Thyroid gland (tissue), 4 donors: ENCODE data around the gene C1QC. TPM values are rescaled to one million over a fixed set of nuclear protein-coding genes. Genes with fewer than 3 reads are reported as not detected.

Source experiments
- DNase-seq, 2 donors: peaks; one replicate each; pipeline ENCODE4 v3.0.0-alpha.2; 2019
- H3K27ac ChIP-seq, 3 donors: fragments of 200-600 bp; sonication (generic); 1 replicate in 2 of 3; 2 replicates in 1 of 3; pipeline ENCODE4 v1.5.1; 2016 to 2019; ENCODE audit warnings: mild to moderate bottlenecking in 1 of 3, moderate library complexity in 1 of 3
- H3K27me3 ChIP-seq: fragments of 200-600 bp; sonication (generic); one replicate; pipeline ENCODE4 v1.5.1; 2019
- H3K36me3 ChIP-seq, 2 donors: fragments of 200-600 bp; sonication (generic); one replicate each; pipeline ENCODE4 v1.5.1; 2016 to 2019
- H3K4me1 ChIP-seq, 2 donors: fragments of 200-600 bp; sonication (generic); one replicate each; pipeline ENCODE4 v1.5.1; 2017 to 2019
- H3K4me3 ChIP-seq, 3 donors: fragments of 200-600 bp; sonication (generic); replicated peaks in 1 of 3; 1 replicate in 2 of 3; 2 replicates in 1 of 3; pipeline ENCODE4 v1.5.1; 2016; ENCODE audit warnings: mild to moderate bottlenecking in 1 of 3
- H3K9me3 ChIP-seq: fragments of 200-600 bp; sonication (generic); one replicate; pipeline ENCODE4 v1.5.1; 2017
- POLR2A ChIP-seq, 2 donors: fragments of 450-650 bp; IDR thresholded peaks; one replicate each; pipeline ENCODE4 v1.6.1; 2017; ENCODE audit warnings: antibody characterized with exemption in 2 of 2, mild to moderate bottlenecking in 2 of 2, moderate library complexity in 1 of 2
- WGBS, 2 donors: methylation state at CpG; one replicate each; pipeline ENCODE4 v1.1.5; 2017; 5-methylcytosine and 5-hydroxymethylcytosine counted together
- intact Hi-C: fragments of 100-400 bp; cut with DNase I; formaldehyde crosslinking; loops from one replicate; pipeline ENCODE4 v1.15.1; 2023
- total RNA-seq, 4 donors: library from RNA; depleted of rRNA; stranded (reverse); fragments of >200 nt; gene quantifications; one replicate each; pipeline ENCODE4 v1.2.3, GENCODE V29; 2016
- TF ChIP-seq, protein P1 (sequence below), 6 experiments: fragments of 200-600 bp in 3 of 6; fragments of 450-650 bp in 3 of 6; sonication (generic) in 3 of 6; IDR thresholded peaks; one replicate each; pipeline ENCODE4 v1.5.1; 2016 to 2019; ENCODE audit warnings: antibody characterized with exemption in 6 of 6, mild to moderate bottlenecking in 2 of 6, inconsistent platforms in 1 of 6, moderate library complexity in 1 of 6

C1QC gene
- total RNA-seq, 4 donors from 2014 or later = 36.0 to 111 (median 69.5) TPM

DNA sequence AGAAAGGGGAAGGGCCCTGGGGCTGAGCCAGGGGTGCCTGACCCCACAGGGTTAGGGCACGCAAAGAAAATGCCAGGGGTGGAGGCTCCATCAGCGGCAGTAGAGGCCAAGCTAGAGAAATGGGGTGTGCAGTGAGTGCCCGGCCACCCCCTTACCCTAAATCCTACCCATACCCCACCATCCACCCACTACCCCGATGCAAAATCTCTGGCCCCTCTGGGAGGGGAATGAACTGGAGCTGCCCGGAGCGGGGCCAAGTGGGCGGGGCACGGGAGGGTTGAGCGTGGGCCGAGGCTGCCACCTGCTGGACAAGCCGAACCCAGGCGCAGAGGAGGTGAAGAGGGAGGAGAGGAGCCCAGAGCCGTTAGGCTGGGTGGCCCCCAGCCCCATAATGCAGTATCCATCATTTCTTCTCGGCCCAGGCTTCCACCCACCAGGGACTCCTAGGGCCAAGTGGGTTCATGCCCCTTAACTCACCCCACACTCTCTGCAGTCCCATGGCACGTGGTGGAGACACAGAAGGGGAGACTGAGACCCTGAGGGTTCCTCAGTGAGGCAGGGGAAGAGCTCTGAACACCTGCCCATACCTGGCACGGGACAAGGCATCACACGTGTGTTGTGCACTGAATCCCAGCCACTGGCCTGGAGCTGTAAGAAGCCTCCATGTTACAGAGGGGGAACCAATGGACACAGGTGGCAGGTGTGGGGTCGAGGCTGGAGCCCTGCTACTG is 1.4 kb upstream of the C1QC start:
- Histone ChIP-seq H3K27ac (no peak overlapping the region), H3K27me3 (no peaks in the 10 kb centered on the region), H3K4me1 (peaks cover 0 to 4% of the 10 kb centered on the region in 2 donors), H3K9me3 (no peaks in the 10 kb centered on the region), H3K4me3 (no peak overlapping the region), H3K36me3 (no peaks in the 10 kb centered on the region)
- TF ChIP-seq, protein P1, sequence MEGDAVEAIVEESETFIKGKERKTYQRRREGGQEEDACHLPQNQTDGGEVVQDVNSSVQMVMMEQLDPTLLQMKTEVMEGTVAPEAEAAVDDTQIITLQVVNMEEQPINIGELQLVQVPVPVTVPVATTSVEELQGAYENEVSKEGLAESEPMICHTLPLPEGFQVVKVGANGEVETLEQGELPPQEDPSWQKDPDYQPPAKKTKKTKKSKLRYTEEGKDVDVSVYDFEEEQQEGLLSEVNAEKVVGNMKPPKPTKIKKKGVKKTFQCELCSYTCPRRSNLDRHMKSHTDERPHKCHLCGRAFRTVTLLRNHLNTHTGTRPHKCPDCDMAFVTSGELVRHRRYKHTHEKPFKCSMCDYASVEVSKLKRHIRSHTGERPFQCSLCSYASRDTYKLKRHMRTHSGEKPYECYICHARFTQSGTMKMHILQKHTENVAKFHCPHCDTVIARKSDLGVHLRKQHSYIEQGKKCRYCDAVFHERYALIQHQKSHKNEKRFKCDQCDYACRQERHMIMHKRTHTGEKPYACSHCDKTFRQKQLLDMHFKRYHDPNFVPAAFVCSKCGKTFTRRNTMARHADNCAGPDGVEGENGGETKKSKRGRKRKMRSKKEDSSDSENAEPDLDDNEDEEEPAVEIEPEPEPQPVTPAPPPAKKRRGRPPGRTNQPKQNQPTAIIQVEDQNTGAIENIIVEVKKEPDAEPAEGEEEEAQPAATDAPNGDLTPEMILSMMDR (IDR thresholded peaks at IDR 0.05) = peak; percentile 78 to 97 (median 88)
- no peak for TF ChIP-seq POLR2A (IDR thresholded peaks at IDR 0.05)
- DNase-seq = peak; percentile 76 to 79
- intact Hi-C loops = loop anchor here (1.0 to 10.0 kb wide), 4 partner anchors 221 to 637 kb away; partner anchors contain the start of gene CELA3A
- 11 to 13% methylated on average over 13 to 18 of the region's 18 CpGs for WGBS, 2 donors

DNA sequence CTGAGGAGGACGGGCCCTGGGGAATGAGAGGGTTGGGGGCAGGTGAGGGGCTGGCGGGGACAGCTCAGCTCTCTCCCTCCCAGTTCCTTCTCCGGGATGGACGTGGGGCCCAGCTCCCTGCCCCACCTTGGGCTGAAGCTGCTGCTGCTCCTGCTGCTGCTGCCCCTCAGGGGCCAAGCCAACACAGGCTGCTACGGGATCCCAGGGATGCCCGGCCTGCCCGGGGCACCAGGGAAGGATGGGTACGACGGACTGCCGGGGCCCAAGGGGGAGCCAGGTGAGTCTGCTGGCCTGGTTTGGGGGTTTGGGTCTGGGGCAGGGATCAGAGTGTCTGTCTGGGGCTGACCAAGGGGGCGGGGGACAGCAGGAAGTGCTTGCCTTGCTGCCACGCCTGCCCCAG is 495 bp downstream of the C1QC start:
- no peak overlapping the region for H3K27ac ChIP-seq

DNA sequence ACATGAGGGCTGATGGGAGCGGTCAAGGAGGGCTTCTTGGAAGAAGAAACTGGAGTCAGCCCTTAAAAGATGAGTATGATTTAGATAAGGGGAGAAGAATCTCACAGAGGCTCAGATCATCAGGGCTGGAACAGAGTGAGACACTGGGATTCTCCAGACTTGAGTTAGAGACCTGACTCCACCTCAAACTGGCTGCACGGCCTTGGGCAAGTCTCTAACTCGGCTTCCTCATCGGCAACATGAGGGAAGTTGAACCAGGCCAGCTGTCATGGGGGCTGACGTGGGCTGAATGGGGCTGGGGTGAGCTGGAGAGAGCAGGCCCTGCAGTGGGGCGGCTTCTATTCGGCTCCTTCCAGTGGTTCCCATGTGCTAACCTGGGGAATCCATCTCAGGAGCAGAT is 2.5 kb downstream of the C1QC start:
- Histone ChIP-seq H3K27me3 (no peaks in the 10 kb centered on the region), H3K9me3 (no peaks in the 10 kb centered on the region), H3K27ac (no peak overlapping the region), H3K36me3 (no peaks in the 10 kb centered on the region), H3K4me1 (peaks cover 0 to 4% of the 10 kb centered on the region in 2 donors), H3K4me3 (no peak overlapping the region)
- no peak for DNase-seq
- 75 to 91% methylated on average over 7 of the region's 7 CpGs for WGBS, 2 donors
- TF ChIP-seq, protein P1 (IDR thresholded peaks at IDR 0.05) = no peak
- intact Hi-C loops = loop anchor here (10.0 kb wide), 3 partner anchors 511 to 641 kb away; partner anchors contain the start of gene CELA3A

More for the DNA sequence above, 495 bp downstream of the C1QC start:
- Histone ChIP-seq H3K36me3 (no peaks in the 10 kb centered on the region), H3K4me1 (peaks cover 0 to 4% of the 10 kb centered on the region in 2 donors), H3K27me3 (no peaks in the 10 kb centered on the region), H3K4me3 (no peak overlapping the region), H3K9me3 (no peaks in the 10 kb centered on the region)
- no peak for TF ChIP-seq POLR2A (IDR thresholded peaks at IDR 0.05)
- TF ChIP-seq, protein P1 (IDR thresholded peaks at IDR 0.05) = no peak
- no peak for DNase-seq
- intact Hi-C loops = loop anchor here (10.0 kb wide), 3 partner anchors 509 to 639 kb away; partner anchors contain the start of gene CELA3A
- 77 to 83% methylated on average over 9 to 10 of the region's 12 CpGs for WGBS, 2 donors

DNA sequence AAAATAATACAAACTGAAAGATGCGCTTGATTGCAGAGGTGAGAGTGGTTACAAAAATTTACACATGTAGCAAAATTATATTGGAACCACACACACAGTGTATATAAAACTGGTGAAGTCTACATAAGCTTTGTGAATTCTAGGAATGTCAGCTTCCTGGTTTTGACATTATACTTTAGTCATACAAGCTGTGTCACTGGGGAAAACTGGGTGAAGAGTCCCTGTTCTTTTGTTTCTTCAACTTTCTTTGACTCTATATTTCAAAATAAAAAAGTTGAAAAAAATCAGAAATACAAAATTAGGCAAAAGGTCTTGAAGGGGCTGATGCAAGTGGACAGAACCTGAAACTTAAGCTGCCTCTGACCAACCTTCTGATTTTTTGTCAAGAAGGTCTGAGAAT is 3.0 kb downstream of the C1QC start:
- H3K36me3 ChIP-seq = no peaks in the 10 kb centered on the region
- TF ChIP-seq, protein P1 (IDR thresholded peaks at IDR 0.05) = no peak
- H3K4me1 ChIP-seq = peaks cover 0 to 4% of the 10 kb centered on the region in 2 donors
- H3K27me3 ChIP-seq = no peaks in the 10 kb centered on the region
- WGBS, 2 donors = 90 to 96% methylated on average over 1 of the region's 1 CpG
- intact Hi-C loops = loop anchor here (10.0 kb wide), 3 partner anchors 512 to 642 kb away; partner anchors contain the start of gene CELA3A
- H3K27ac ChIP-seq = no peak overlapping the region
- H3K9me3 ChIP-seq = no peaks in the 10 kb centered on the region
- H3K4me3 ChIP-seq = no peak overlapping the region
- DNase-seq = no peak

DNA sequence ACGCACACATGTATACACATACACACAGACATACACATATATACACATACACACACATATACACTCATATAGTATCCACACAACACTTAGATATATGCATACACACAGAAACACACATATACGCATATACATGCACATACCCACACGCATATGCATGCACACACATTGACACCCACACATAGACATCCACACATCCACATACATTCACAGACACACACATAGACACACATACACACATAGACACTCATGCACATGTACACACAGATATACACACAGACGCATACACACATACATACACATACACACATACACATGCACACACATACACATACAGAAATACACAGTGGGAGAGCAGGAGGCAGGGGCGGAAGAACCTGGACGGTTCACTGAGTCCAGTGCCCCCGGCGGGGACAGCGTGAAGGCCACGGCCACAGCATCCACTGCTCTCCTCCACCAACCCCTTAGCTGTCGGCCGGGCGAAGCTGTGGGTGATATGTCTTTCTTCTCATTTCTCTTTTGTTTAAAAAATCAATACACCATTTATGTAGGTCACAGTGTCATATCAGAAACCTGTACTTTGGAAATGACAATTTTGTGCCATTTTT is 6.8 kb downstream of the C1QC start:
- intact Hi-C loops = no loop called here
- 89 to 90% methylated on average over 13 of the region's 13 CpGs for WGBS, 2 donors
- H3K4me3 ChIP-seq = no peak overlapping the region
- H3K4me1 ChIP-seq = no peaks in the 10 kb centered on the region
- no peak for DNase-seq
- H3K27me3 ChIP-seq = no peaks in the 10 kb centered on the region
- TF ChIP-seq, protein P1 (IDR thresholded peaks at IDR 0.05) = no peak
- TF ChIP-seq POLR2A (IDR thresholded peaks at IDR 0.05) = no peak
- H3K27ac ChIP-seq = no peak overlapping the region
- no peaks in the 10 kb centered on the region for H3K36me3 ChIP-seq
- no peaks in the 10 kb centered on the region for H3K9me3 ChIP-seq
